HepG2 (cell line): ENCODE measurements around the gene MTMR1. TPM values are rescaled to one million over a fixed set of nuclear protein-coding genes. Genes with fewer than 3 reads are reported as not detected.

Experiments
- E2F2 ChIP-seq: sonication (generic); formaldehyde crosslinking; IDR thresholded peaks from 2 replicates; pipeline ENCODE4 v1.4.0; 2020; ENCODE audit warnings: missing genetic modification reagents, borderline replicate concordance
- GFI1 ChIP-seq: sonication (generic); formaldehyde crosslinking; IDR thresholded peaks from 2 replicates; pipeline ENCODE4 v1.5.0; 2020; ENCODE audit warnings: missing genetic modification reagents, mild to moderate bottlenecking, borderline replicate concordance
- ZNF296 ChIP-seq: sonication (generic); formaldehyde crosslinking; conservative IDR thresholded peaks from 2 replicates; pipeline ENCODE4 v1.5.0; 2020; ENCODE audit warnings: mild to moderate bottlenecking, missing genetic modification reagents
- ZNF407 ChIP-seq: sonication (generic); formaldehyde crosslinking; IDR thresholded peaks from one replicate; pipeline ENCODE4 v1.5.1; 2020; ENCODE audit warnings: mild to moderate bottlenecking, missing genetic modification reagents; ENCODE audit errors: not compliant biosample characterization
- ZUFSP ChIP-seq: sonication (generic); formaldehyde crosslinking; IDR thresholded peaks from 2 replicates; pipeline ENCODE4 v1.9.0; 2021; ENCODE audit warnings: missing genetic modification reagents, mild to moderate bottlenecking, borderline replicate concordance
- polyA plus RNA-seq, 8 experiments: library from polyadenylated mRNA; depleted of rRNA in 3 of 8; stranded (reverse) in 7 of 8; unstranded in 1 of 8; fragments of >200 nt; fragmentation: Illumina TruSeq in 4 of 8; extraction: Trizol in 4 of 8; gene quantifications; 2 replicates each; pipeline versions ENCODE4 v1.2.1 to v1.2.3, GENCODE V29; 2011 to 2016; ENCODE audit warnings: low read depth in 4 of 8, missing spikeins in 1 of 8, mixed read lengths in 1 of 8; ENCODE audit not compliant: insufficient read depth in 1 of 8
- total RNA-seq, 5 experiments: library from RNA; depleted of rRNA; stranded (reverse); fragments of >200 nt; fragmentation: Illumina TruSeq; extraction: Trizol; gene quantifications; 2 replicates each; pipeline ENCODE4 v1.2.3, GENCODE V29; 2016; ENCODE audit warnings: low read depth in 1 of 5
- TF ChIP-seq, protein P1 (sequence below): sonication (generic); formaldehyde crosslinking; IDR thresholded peaks from 2 replicates; pipeline ENCODE4 v1.4.0; 2020; ENCODE audit warnings: missing genetic modification reagents

MTMR1 gene
- total and polyA plus RNA-seq, 2 of the 13 experiments (the other 11 are each of a cell fraction or from before 2014, with no cell fraction given) = 8.9 to 11.1 TPM

GRCh38 chrX:150730719-150731118 is 37.5 kb downstream of the MTMR1 start (continued):
- TF ChIP-seq E2F2 (CRISPR knock-in tag) (no peak), ZNF407 (CRISPR knock-in tag) (no peak), ZUFSP (CRISPR knock-in tag) (no peak), GFI1 (CRISPR knock-in tag) (no peak), ZNF296 (CRISPR knock-in tag) (no peak)
- TF ChIP-seq, protein P1, sequence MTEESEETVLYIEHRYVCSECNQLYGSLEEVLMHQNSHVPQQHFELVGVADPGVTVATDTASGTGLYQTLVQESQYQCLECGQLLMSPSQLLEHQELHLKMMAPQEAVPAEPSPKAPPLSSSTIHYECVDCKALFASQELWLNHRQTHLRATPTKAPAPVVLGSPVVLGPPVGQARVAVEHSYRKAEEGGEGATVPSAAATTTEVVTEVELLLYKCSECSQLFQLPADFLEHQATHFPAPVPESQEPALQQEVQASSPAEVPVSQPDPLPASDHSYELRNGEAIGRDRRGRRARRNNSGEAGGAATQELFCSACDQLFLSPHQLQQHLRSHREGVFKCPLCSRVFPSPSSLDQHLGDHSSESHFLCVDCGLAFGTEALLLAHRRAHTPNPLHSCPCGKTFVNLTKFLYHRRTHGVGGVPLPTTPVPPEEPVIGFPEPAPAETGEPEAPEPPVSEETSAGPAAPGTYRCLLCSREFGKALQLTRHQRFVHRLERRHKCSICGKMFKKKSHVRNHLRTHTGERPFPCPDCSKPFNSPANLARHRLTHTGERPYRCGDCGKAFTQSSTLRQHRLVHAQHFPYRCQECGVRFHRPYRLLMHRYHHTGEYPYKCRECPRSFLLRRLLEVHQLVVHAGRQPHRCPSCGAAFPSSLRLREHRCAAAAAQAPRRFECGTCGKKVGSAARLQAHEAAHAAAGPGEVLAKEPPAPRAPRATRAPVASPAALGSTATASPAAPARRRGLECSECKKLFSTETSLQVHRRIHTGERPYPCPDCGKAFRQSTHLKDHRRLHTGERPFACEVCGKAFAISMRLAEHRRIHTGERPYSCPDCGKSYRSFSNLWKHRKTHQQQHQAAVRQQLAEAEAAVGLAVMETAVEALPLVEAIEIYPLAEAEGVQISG (CRISPR knock-in tag) = no peak
- TF ChIP-seq, all 625 proteins: peak for 0
